Subcutaneous abdominal adipose tissue (tissue), 5 donors: ENCODE results near the gene CTDNEP1.

ENCODE experiments used
- H3K27ac ChIP-seq: one replicate; pipeline ENCODE4 v1.7.0; 2013; ENCODE audit warnings: low read depth, mild to moderate bottlenecking, inconsistent platforms, low read length, moderate library complexity
- H3K27me3 ChIP-seq, 5 donors: one replicate each; pipeline ENCODE4 v1.7.0; 2013; ENCODE audit warnings: low read length in 5 of 5, inconsistent platforms in 1 of 5; ENCODE audit not compliant: control insufficient read depth in 5 of 5, insufficient read depth in 4 of 5
- H3K36me3 ChIP-seq, 5 donors: one replicate each; pipeline ENCODE4 v1.7.0; 2013; ENCODE audit warnings: low read length in 5 of 5; ENCODE audit not compliant: control insufficient read depth in 5 of 5, insufficient read depth in 5 of 5
- H3K4me1 ChIP-seq, 5 donors: one replicate each; pipeline ENCODE4 v1.7.0; 2013; ENCODE audit warnings: low read length in 5 of 5, mild to moderate bottlenecking in 3 of 5, moderate library complexity in 1 of 5; ENCODE audit not compliant: control insufficient read depth in 5 of 5, insufficient read depth in 5 of 5
- H3K4me3 ChIP-seq, 5 donors: one replicate each; pipeline ENCODE4 v1.7.0; 2013; ENCODE audit warnings: low read length in 5 of 5, low read depth in 1 of 5
- H3K9ac ChIP-seq, 5 donors: one replicate each; pipeline ENCODE4 v1.7.0; 2013; ENCODE audit warnings: low read length in 5 of 5, mild to moderate bottlenecking in 4 of 5, moderate library complexity in 3 of 5
- H3K9me3 ChIP-seq, 5 donors: one replicate each; pipeline ENCODE4 v1.7.0; 2013; ENCODE audit warnings: low read length in 5 of 5; ENCODE audit not compliant: control insufficient read depth in 5 of 5
- donor health status: healthy.
- donor health status: healthy.
- donor health status: healthy.
- donor health status: healthy.
- donor health status: healthy.

CTDNEP1 gene

GRCh38 chr17:7251661-7252175 lies at the start of gene CTDNEP1:
Gene CTDNEP1 (minus strand): TSS chr17:7251734. CDS start chr17:7251296, 438 bp downstream.
- H3K27me3 ChIP-seq = no peaks in the 10 kb centered on the region
- H3K9me3 ChIP-seq = no peaks in the 10 kb centered on the region
- peaks cover 13 to 39% (median 37%) of the 10 kb centered on the region in 5 donors for H3K4me1 ChIP-seq
- H3K4me3 ChIP-seq = peak within 1 kb of the TSS; percentile 83 to 95 (median 88)
- H3K9ac ChIP-seq = peak within 1 kb of the TSS; percentile 88 to 99 (median 92)
- H3K36me3 ChIP-seq = peaks cover 8 to 31% (median 22%) of the 10 kb centered on the region in 5 donors
- peak within 1 kb of the TSS; percentile 100 for H3K27ac ChIP-seq

- Histone ChIP-seq H3K4me1 (peaks cover 2 to 52% (median 44%) of the 10 kb centered on the region in 5 donors), H3K9me3 (no peaks in the 10 kb centered on the region), H3K4me3 (peak overlapping the region in 2 of 5 donors; percentile 48), H3K27me3 (peaks cover 0 to 24% (median 12%) of the 10 kb centered on the region in 5 donors), H3K27ac (peak overlapping the region; percentile 51), H3K9ac (peak overlapping the region in 1 of 5 donors; percentile 68), H3K36me3 (no peaks in the 10 kb centered on the region)
Measured at GRCh38 chr17:7296189-7296861, 44.8 kb upstream of the CTDNEP1 start.

GRCh38 chr17:7295230-7296180 lies 44.0 kb upstream of the CTDNEP1 start:
- Histone ChIP-seq H3K4me1 (peaks cover 2 to 59% (median 52%) of the 10 kb centered on the region in 5 donors), H3K27me3 (peaks cover 0 to 24% (median 17%) of the 10 kb centered on the region in 5 donors), H3K4me3 (peak overlapping the region in 3 of 5 donors; percentile 22 to 48 (median 48)), H3K9ac (peak overlapping the region in 1 of 5 donors; percentile 20), H3K9me3 (no peaks in the 10 kb centered on the region), H3K36me3 (no peaks in the 10 kb centered on the region), H3K27ac (peak overlapping the region; percentile 51)

DNA sequence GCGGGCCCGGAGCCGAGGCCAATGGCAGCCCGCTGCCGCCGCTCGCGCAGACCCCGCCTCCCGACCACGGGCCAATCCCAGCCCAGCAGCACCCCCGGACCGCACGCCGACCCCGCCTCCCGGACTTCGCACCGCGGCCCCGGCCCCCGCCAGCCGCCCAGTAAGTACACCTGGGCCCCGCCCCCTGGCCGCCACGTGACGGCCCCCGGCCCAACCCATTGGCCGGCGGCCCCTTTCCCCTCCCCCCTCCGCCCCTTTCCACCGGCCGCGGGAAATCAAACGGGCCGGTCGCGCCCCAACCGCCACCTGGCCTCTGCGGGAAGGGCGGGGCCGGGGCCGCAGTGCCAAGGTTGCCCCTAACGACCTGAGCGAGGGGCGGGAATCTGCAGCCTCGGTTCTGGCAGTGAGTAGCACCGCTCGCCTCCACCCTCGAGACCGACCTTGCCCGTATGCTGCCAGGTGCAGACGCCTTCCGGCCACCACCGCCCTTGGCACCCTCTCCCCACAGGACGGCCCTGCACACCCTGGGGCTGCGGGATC lies 43.1 kb upstream of the CTDNEP1 start, which contains the start of gene YBX2:
TSS of gene YBX2 (minus strand) at position 26 of the 540 bp plus-strand sequence. CDS start 139 bp downstream, outside the sequence.
- H3K9ac ChIP-seq = peak within 1 kb of the TSS in 1 of 5 donors; percentile 20
- no peaks in the 10 kb centered on the region for H3K36me3 ChIP-seq
- peak within 1 kb of the TSS; percentile 78 for H3K27ac ChIP-seq
- H3K27me3 ChIP-seq = peaks cover 0 to 27% (median 20%) of the 10 kb centered on the region in 5 donors
- peaks cover 4 to 67% (median 58%) of the 10 kb centered on the region in 5 donors for H3K4me1 ChIP-seq
- no peaks in the 10 kb centered on the region for H3K9me3 ChIP-seq
- H3K4me3 ChIP-seq = peak within 1 kb of the TSS in 3 of 5 donors; percentile 22 to 53 (median 22)

GRCh38 chr17:7293816-7294613 lies 42.5 kb upstream of the CTDNEP1 start:
- Histone ChIP-seq H3K27ac (peak overlapping the region; percentile 78), H3K9me3 (no peaks in the 10 kb centered on the region), H3K27me3 (peaks cover 0 to 27% (median 20%) of the 10 kb centered on the region in 5 donors), H3K36me3 (no peaks in the 10 kb centered on the region), H3K9ac (no peak overlapping the region), H3K4me3 (peak overlapping the region in 3 of 5 donors; percentile 19 to 53 (median 22)), H3K4me1 (peaks cover 4 to 69% (median 58%) of the 10 kb centered on the region in 5 donors)

DNA sequence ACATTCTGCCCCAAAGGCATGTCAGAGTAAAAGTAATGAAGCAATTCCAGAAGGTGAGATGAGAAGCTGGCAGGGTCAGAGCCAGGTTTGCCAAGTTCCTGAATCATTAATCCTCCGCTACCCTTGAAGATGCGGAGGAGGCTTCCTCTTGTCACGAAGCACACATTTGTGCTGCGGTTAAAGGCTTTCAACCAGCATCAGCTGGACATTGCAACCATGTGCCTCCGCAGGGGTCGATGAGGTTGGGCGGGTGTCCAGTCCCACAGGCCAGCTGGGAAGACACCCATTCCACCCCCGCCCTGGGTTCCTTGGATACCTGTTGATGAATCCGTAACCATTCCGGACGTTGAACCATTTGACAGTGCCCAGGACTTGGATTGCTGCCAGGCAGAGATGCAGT lies 41.6 kb upstream of the CTDNEP1 start:
- Histone ChIP-seq H3K27ac (peak overlapping the region; percentile 78), H3K4me3 (peak overlapping the region in 1 of 5 donors; percentile 19), H3K9me3 (no peaks in the 10 kb centered on the region), H3K27me3 (peaks cover 0 to 27% (median 20%) of the 10 kb centered on the region in 5 donors), H3K4me1 (peaks cover 4 to 69% (median 58%) of the 10 kb centered on the region in 5 donors), H3K9ac (no peak overlapping the region), H3K36me3 (no peaks in the 10 kb centered on the region)

DNA sequence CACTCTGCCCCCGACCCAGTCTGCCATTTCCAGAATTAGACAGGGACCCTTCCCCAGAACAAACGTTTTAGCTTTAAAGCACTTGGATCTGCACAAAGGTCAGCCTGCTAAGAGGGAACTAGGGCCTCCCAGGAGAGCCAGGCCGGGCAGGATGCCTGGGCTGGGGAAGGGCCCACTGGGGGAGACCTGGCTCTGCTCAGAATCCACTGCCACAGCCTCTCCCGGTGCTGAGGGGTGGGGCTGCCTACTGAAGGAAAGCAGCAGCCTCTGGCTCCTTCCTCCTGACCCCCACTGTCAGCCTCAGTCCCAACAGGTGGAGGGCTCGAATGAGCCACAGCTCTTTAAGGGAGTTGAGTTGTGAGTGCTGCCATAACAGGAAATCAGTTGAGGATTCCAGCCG lies 41.2 kb upstream of the CTDNEP1 start:
- Histone ChIP-seq H3K4me1 (peaks cover 4 to 69% (median 58%) of the 10 kb centered on the region in 5 donors), H3K27me3 (peaks cover 0 to 27% (median 20%) of the 10 kb centered on the region in 5 donors), H3K36me3 (peaks cover 0 to 3% (median 0%) of the 10 kb centered on the region in 5 donors), H3K4me3 (peak overlapping the region in 1 of 5 donors; percentile 33), H3K9ac (peak overlapping the region in 1 of 5 donors; percentile 52), H3K27ac (peak overlapping the region; percentile 78), H3K9me3 (no peaks in the 10 kb centered on the region)

- H3K9ac ChIP-seq = peak overlapping the region in 1 of 5 donors; percentile 52
- no peaks in the 10 kb centered on the region for H3K9me3 ChIP-seq
- peak overlapping the region in 1 of 5 donors; percentile 33 for H3K4me3 ChIP-seq
- H3K36me3 ChIP-seq = peaks cover 0 to 6% (median 0%) of the 10 kb centered on the region in 5 donors
- peak overlapping the region; percentile 78 for H3K27ac ChIP-seq
- H3K4me1 ChIP-seq = peaks cover 4 to 68% (median 58%) of the 10 kb centered on the region in 5 donors
- peaks cover 0 to 27% (median 20%) of the 10 kb centered on the region in 5 donors for H3K27me3 ChIP-seq
Measured at GRCh38 chr17:7292194-7292593, 40.7 kb upstream of the CTDNEP1 start.
